Measurements from ENCODE around the gene CLK4. TPM values are rescaled to one million over a fixed set of nuclear protein-coding genes. Genes with fewer than 3 reads are reported as not detected.

CLK4 gene
- total and polyA plus RNA-seq, 2 of the 8 experiments (the other 6 are each of a cell fraction or from before 2014, with no cell fraction given) = 8.1 to 12.6 TPM

GRCh38 chr5:178644826-178645545 lies 18.1 kb upstream of the CLK4 start:
- no peak overlapping the region for H2BK12ac ChIP-seq (ENCODE audit: low read depth, low read length)
- DNase-seq (ENCODE audit: low read depth in 1 of 2, low spot score in 2 of 2) = no peak
- ChIA-PET CTCF (ENCODE audit: partially characterized antibody) (interaction anchor here (0.7 to 1.0 kb wide), 4 partner anchors 55 to 516 kb away, joined by 3 to 5 read pairs (median 4); partner anchors contain the start of gene COL23A1), POLR2A (ENCODE audit: partially characterized antibody) (interaction anchor here (1.0 kb wide), 1 partner anchor 19 kb away, joined by 3 read pairs; the partner anchor contains the start of gene CLK4)
- no peak overlapping the region for H3K27ac ChIP-seq (ENCODE audit: low read depth, low read length)
- no peak for FAIRE-seq
- peaks cover 3 to 4% of the 10 kb centered on the region in 2 experiments; a peak in 1 of 4 replicates for H3K9me3 ChIP-seq (ENCODE audit: insufficient read depth in 2 of 2, low read depth in 1 of 2, low read length in 1 of 2)
- H3K27me3 ChIP-seq (replicated peaks in 1 of 4; ENCODE audit: control insufficient read depth in 3 of 4, extremely low read depth in 1 of 4, insufficient read depth in 3 of 4, low read length in 3 of 4) = no peaks in the 10 kb centered on the region
- no peaks in the 10 kb centered on the region for H3K79me1 ChIP-seq (ENCODE audit: low read depth, low read length)
- H4K8ac ChIP-seq (ENCODE audit: extremely low read depth, insufficient read depth, low read length) = no peak overlapping the region
- no peak overlapping the region for H3K56ac ChIP-seq (replicated peaks; ENCODE audit: insufficient read length, low read depth, low read length)
- no peak for TF ChIP-seq SIN3A (conservative IDR thresholded peaks at IDR 0.05 in 1 of 2, IDR thresholded peaks at IDR 0.05 in 1 of 2; ENCODE audit: low read depth in 1 of 2, low read length in 2 of 2)
- no peak for TF ChIP-seq FOSL1 (IDR thresholded peaks at IDR 0.05; ENCODE audit: insufficient read depth, low read depth, low read length)
- no peak for TF ChIP-seq TAF7 (optimal IDR thresholded peaks at IDR 0.05; ENCODE audit: borderline replicate concordance, low read depth, low read length)
- no peak for TF ChIP-seq GTF2F1 (IDR thresholded peaks at IDR 0.05; ENCODE audit: borderline replicate concordance, low read depth, low read length)
- no peak for TF ChIP-seq BACH1 (IDR thresholded peaks at IDR 0.05; ENCODE audit: low read length)
- TF ChIP-seq SP2 (IDR thresholded peaks at IDR 0.05; ENCODE audit: low read length) = no peak
- TF ChIP-seq SUZ12 (IDR thresholded peaks at IDR 0.05; ENCODE audit: low read length) = no peak
- no peak for TF ChIP-seq SIRT6 (IDR thresholded peaks at IDR 0.05; ENCODE audit: low read length)
- no peak for TF ChIP-seq TAF1 (IDR thresholded peaks at IDR 0.05; ENCODE audit: low read depth, low read length)
- TF ChIP-seq SIX5 (IDR thresholded peaks at IDR 0.05; ENCODE audit: low read depth, low read length) = no peak
- TF ChIP-seq CEBPB (IDR thresholded peaks at IDR 0.05; ENCODE audit: low read depth, low read length) = no peak
- TF ChIP-seq E2F6 (IDR thresholded peaks at IDR 0.05) = no peak
- TF ChIP-seq CHD2 (IDR thresholded peaks at IDR 0.05; ENCODE audit: low read length) = no peak
- no peak overlapping the region for H2AFZ ChIP-seq (ENCODE audit: low read length)
- no peaks in the 10 kb centered on the region for H3K4me1 ChIP-seq (replicated peaks in 1 of 4; ENCODE audit: control insufficient read depth in 3 of 4, insufficient read depth in 4 of 4, low read length in 3 of 4)
- H3K79me2 ChIP-seq (ENCODE audit: control insufficient read depth in 1 of 2, insufficient read depth in 2 of 2, low read length in 2 of 2) = no peaks in the 10 kb centered on the region
- no peak overlapping the region for H2BK5ac ChIP-seq (ENCODE audit: low read depth, low read length)
- no peaks in the 10 kb centered on the region for H4K20me1 ChIP-seq (replicated peaks in 1 of 2; ENCODE audit: control insufficient read depth in 1 of 2, insufficient read depth in 2 of 2, low read length in 2 of 2)
- no peak overlapping the region for H2BK15ac ChIP-seq (ENCODE audit: low read length)
- no peak overlapping the region for H2BK20ac ChIP-seq (ENCODE audit: low read length)
- H3K4ac ChIP-seq (replicated peaks; ENCODE audit: insufficient read length, low read depth, low read length) = no peak overlapping the region
- no peak overlapping the region for H3K4me3 ChIP-seq (ENCODE audit: extremely low read depth in 1 of 4, insufficient read depth in 2 of 4, low read depth in 3 of 4, low read length in 4 of 4)
- H3K36me3 ChIP-seq (ENCODE audit: control insufficient read depth in 2 of 4, insufficient read depth in 4 of 4, low read length in 3 of 4) = no peaks in the 10 kb centered on the region
- no peak overlapping the region for H4K5ac ChIP-seq (ENCODE audit: insufficient read length, low read depth, low read length)
- no peak overlapping the region for H4K91ac ChIP-seq (replicated peaks; ENCODE audit: insufficient read length, low read length)
- H3K14ac ChIP-seq (ENCODE audit: insufficient read length) = no peak overlapping the region
- H3K9ac ChIP-seq (replicated peaks in 1 of 4; ENCODE audit: extremely low read depth in 1 of 4, low read depth in 3 of 4, low read length in 3 of 4) = no peak overlapping the region
- H2AK5ac ChIP-seq (ENCODE audit: low read depth, low read length) = no peak overlapping the region
- no peak overlapping the region for H2BK120ac ChIP-seq (replicated peaks; ENCODE audit: low read depth, low read length)
- no peaks in the 10 kb centered on the region; the same call in 1 of the 2 replicates for H3K23me2 ChIP-seq (ENCODE audit: low read depth, low read length)
- H3K18ac ChIP-seq (ENCODE audit: extremely low read depth, low read length) = no peak overlapping the region
- no peak overlapping the region for H3K23ac ChIP-seq (ENCODE audit: insufficient read length)
- no peak overlapping the region for H3K4me2 ChIP-seq (ENCODE audit: insufficient read depth in 1 of 2, low read depth in 2 of 2, low read length in 2 of 2)
- WGBS, 2 experiments (ENCODE audit: extremely low coverage in 1 of 2, insufficient coverage in 1 of 2, insufficient read length in 1 of 2, insufficient replicate concordance in 2 of 2, low coverage in 1 of 2, low lambda C conversion rate in 2 of 2, missing lambda C conversion rate in 1 of 2) = 84% methylated on average over 7 of the region's 7 CpGs; no CpG with 5 or more reads in 1 of the 2 experiments

All from H1 (cell line).